Heart left ventricle (tissue), 16 donors: ENCODE data around the gene TIAM2. TPM values are rescaled to one million over a fixed set of nuclear protein-coding genes. Genes with fewer than 3 reads are reported as not detected.

Source experiments
- ATAC-seq, 4 donors: fragments of 200-7000 bp; cut with Tn5 transposase; one replicate each; pipeline ENCODE4 v1.9.1; 2020 to 2022; ENCODE audit warnings: moderate library complexity in 4 of 4, mild to moderate bottlenecking in 3 of 4, moderate number of reproducible peaks in 1 of 4
- DNase-seq, 5 donors: peaks; one replicate each; pipeline ENCODE4 v3.0.0-alpha.2; 2020
- H3K27ac ChIP-seq, 12 donors: fragments of 200-600 bp; sonication (generic) in 4 of 12; one replicate each; pipeline versions ENCODE4 v1.5.0 to v1.8.0; 2016 to 2022; ENCODE audit warnings: mild to moderate bottlenecking in 2 of 12
- H3K27me3 ChIP-seq, 9 donors: fragments of 200-600 bp; sonication (generic) in 2 of 9; one replicate each; pipeline versions ENCODE4 v1.5.1 to v1.8.0; 2016 to 2022; ENCODE audit warnings: mild to moderate bottlenecking in 3 of 9
- H3K36me3 ChIP-seq, 9 donors: fragments of 200-600 bp; sonication (generic) in 2 of 9; one replicate each; pipeline versions ENCODE4 v1.5.0 to v1.8.0; 2018 to 2022; ENCODE audit warnings: mild to moderate bottlenecking in 2 of 9
- H3K4me1 ChIP-seq, 12 donors: fragments of 200-600 bp; sonication (generic) in 4 of 12; one replicate each; pipeline versions ENCODE4 v1.5.0 to v1.8.0; 2016 to 2022; ENCODE audit warnings: mild to moderate bottlenecking in 3 of 12
- H3K4me3 ChIP-seq, 12 donors: fragments of 200-600 bp; sonication (generic) in 4 of 12; one replicate each; pipeline versions ENCODE4 v1.5.0 to v1.8.0; 2017 to 2022; ENCODE audit warnings: mild to moderate bottlenecking in 9 of 12, moderate library complexity in 4 of 12
- H3K9me3 ChIP-seq, 12 donors: fragments of 200-600 bp; sonication (generic) in 4 of 12; one replicate each; pipeline versions ENCODE4 v1.5.0 to v1.8.0; 2016 to 2022; ENCODE audit warnings: mild to moderate bottlenecking in 1 of 12
- CTCF ChIP-seq, 12 donors: fragments of 200-600 bp; sonication (generic) in 4 of 12; IDR thresholded peaks; one replicate each; pipeline versions ENCODE4 v1.5.0 to v1.8.0; 2018 to 2022; ENCODE audit warnings: antibody characterized with exemption in 12 of 12, mild to moderate bottlenecking in 5 of 12
- POLR2A ChIP-seq, 2 donors: fragments of 450-650 bp; IDR thresholded peaks; one replicate each; pipeline ENCODE4 v1.6.1; 2017; ENCODE audit warnings: antibody characterized with exemption in 2 of 2, mild to moderate bottlenecking in 2 of 2, moderate library complexity in 2 of 2
- WGBS, 4 donors: extraction: QIAGEN DNeasy Blood & Tissue Kit in 2 of 4; methylation state at CpG; one replicate each; pipeline versions ENCODE4 v1.1.5 to v1.1.7; 2013 to 2018; 5-methylcytosine and 5-hydroxymethylcytosine counted together
- intact Hi-C, 10 donors: fragments of 100-400 bp; cut with DNase I; formaldehyde crosslinking; loops; one replicate each; pipeline versions ENCODE4 v1.11.1 to v1.14.2; 2022
- polyA plus RNA-seq, 2 donors: library from polyadenylated mRNA; stranded (reverse); fragments of 200-250 nt; gene quantifications; one replicate each; pipeline ENCODE4 v1.2.3, GENCODE V29; 2013
- total RNA-seq, 9 donors: library from RNA; depleted of rRNA in 2 of 9; stranded (reverse); fragments of >200 nt in 2 of 9; fragmentation: NEBNext Ultra II Directional in 3 of 9; extraction: Animal tissue kit (Norgen Biotek cat#: 25700) in 3 of 9; gene quantifications; one replicate each; pipeline versions ENCODE4 v1.1.0 to v1.2.4, GENCODE V29; 2016 to 2023
- donor health status: ischemic (EF 13 %, LVEDD 7.1; RV severe dilation, severe dysfunction).
- donor health status: healthy with polysubstance abuse.
- donor health status: DM: no; HTN: yes; CAD: no.
- donor health status: DM: no; HTN: no; CAD: no.
- donor health status: ischemic (EF 25% LVEDD 6.9; RV normal size, moderate dysfunction).
- donor health status: ischemic (EF 25% LVEDD 5.7; RV mildly dilated, moderate dysfunction).
- donor health status: healthy.
- donor health status: DM: yes; HTN: yes; CAD: no.
- donor health status: ischemic (EF 35%, LVEDD 5.7; RV mildly dilated, moderate dysfunction).
- donor health status: nonischemic (EF 11% LVEDD 7.7; RV severe dilation, severe dysfunction).
- donor health status: DM: yes; HTN: yes; CAD: no.
- donor health status: PGD.
- donor health status: ischemic (EF 29% LVEDD 5.4; RV normal size, mild dysfunction).
- donor health status: nonischemic (EF 23%, LVEDD 6.1; RV moderate dilation, normal function).

TIAM2 gene
- total and polyA plus RNA-seq, 11 donors: 4.6 to 16.5 (median 12.6) TPM

- H3K4me1 ChIP-seq: peaks cover 0 to 23% (median 8%) of the 10 kb centered on the region in 12 donors
- H3K27ac ChIP-seq: no peak overlapping the region
- intact Hi-C loops: no loop called here
- no peak for TF ChIP-seq CTCF (IDR thresholded peaks at IDR 0.05)
- no peak for TF ChIP-seq POLR2A (IDR thresholded peaks at IDR 0.05)
- DNase-seq: no peak
- 86 to 90% (median 89%) methylated on average over 5 of the region's 5 CpGs for whole genome bisulfite sequencing, 4 donors
- no peaks in the 10 kb centered on the region for H3K27me3 ChIP-seq
- H3K4me3 ChIP-seq: no peak overlapping the region
- no peaks in the 10 kb centered on the region for H3K9me3 ChIP-seq
- H3K36me3 ChIP-seq: no peaks in the 10 kb centered on the region
- no peak for ATAC-seq
Observed at GRCh38 chr6:155193526-155193925, 198.4 kb downstream of the TIAM2 start.

GRCh38 chr6:155194399-155194798, 199.3 kb downstream of the TIAM2 start:
- TF ChIP-seq CTCF (IDR thresholded peaks at IDR 0.05) (no peak), POLR2A (IDR thresholded peaks at IDR 0.05) (no peak)
- no peaks in the 10 kb centered on the region for H3K36me3 ChIP-seq
- ATAC-seq (no peak), DNase-seq (no peak)
- no peak overlapping the region for H3K4me3 ChIP-seq
- H3K27ac ChIP-seq: no peak overlapping the region
- H3K4me1 ChIP-seq: peaks cover 0 to 17% (median 1%) of the 10 kb centered on the region in 12 donors
- no peaks in the 10 kb centered on the region for H3K9me3 ChIP-seq
- intact Hi-C loops: no loop called here
- H3K27me3 ChIP-seq: no peaks in the 10 kb centered on the region
- 92 to 99% (median 97%) methylated on average over 2 of the region's 2 CpGs for WGBS, 4 donors

GRCh38 chr6:155195903-155196302, 200.8 kb downstream of the TIAM2 start:
- ATAC-seq: no peak
- WGBS, 4 donors: 92 to 94% (median 93%) methylated on average over 7 of the region's 7 CpGs

GRCh38 chr6:155196911-155197310, 201.8 kb downstream of the TIAM2 start:
- WGBS, 4 donors: 47 to 58% (median 52%) methylated on average over 2 of the region's 2 CpGs
- no peak overlapping the region for H3K27ac ChIP-seq
- H3K36me3 ChIP-seq: no peaks in the 10 kb centered on the region
- H3K9me3 ChIP-seq: no peaks in the 10 kb centered on the region
- ATAC-seq (no peak), DNase-seq (no peak)
- intact Hi-C loops: no loop called here
- H3K27me3 ChIP-seq: no peaks in the 10 kb centered on the region
- no peak overlapping the region for H3K4me3 ChIP-seq
- TF ChIP-seq POLR2A (IDR thresholded peaks at IDR 0.05) (no peak), CTCF (IDR thresholded peaks at IDR 0.05) (no peak)
- peaks cover 0 to 5% (median 0%) of the 10 kb centered on the region in 12 donors for H3K4me1 ChIP-seq

More at GRCh38 chr6:155195903-155196302, 200.8 kb downstream of the TIAM2 start:
- H3K9me3 ChIP-seq: no peaks in the 10 kb centered on the region
- no peak overlapping the region for H3K4me3 ChIP-seq
- DNase-seq: no peak
- H3K27ac ChIP-seq: no peak overlapping the region
- H3K4me1 ChIP-seq: peaks cover 0 to 2% (median 0%) of the 10 kb centered on the region in 12 donors
- intact Hi-C loops: no loop called here
- no peak for TF ChIP-seq POLR2A (IDR thresholded peaks at IDR 0.05)
- TF ChIP-seq CTCF (IDR thresholded peaks at IDR 0.05): no peak
- H3K27me3 ChIP-seq: no peaks in the 10 kb centered on the region
- no peaks in the 10 kb centered on the region for H3K36me3 ChIP-seq
